T-helper 9 cell (primary cell): Measurements from ENCODE around the gene PTPRM.

Source experiments
- DNase-seq: peaks from one replicate; pipeline ENCODE4 v3.0.0-alpha.2; 2020

The PTPRM gene

DNA sequence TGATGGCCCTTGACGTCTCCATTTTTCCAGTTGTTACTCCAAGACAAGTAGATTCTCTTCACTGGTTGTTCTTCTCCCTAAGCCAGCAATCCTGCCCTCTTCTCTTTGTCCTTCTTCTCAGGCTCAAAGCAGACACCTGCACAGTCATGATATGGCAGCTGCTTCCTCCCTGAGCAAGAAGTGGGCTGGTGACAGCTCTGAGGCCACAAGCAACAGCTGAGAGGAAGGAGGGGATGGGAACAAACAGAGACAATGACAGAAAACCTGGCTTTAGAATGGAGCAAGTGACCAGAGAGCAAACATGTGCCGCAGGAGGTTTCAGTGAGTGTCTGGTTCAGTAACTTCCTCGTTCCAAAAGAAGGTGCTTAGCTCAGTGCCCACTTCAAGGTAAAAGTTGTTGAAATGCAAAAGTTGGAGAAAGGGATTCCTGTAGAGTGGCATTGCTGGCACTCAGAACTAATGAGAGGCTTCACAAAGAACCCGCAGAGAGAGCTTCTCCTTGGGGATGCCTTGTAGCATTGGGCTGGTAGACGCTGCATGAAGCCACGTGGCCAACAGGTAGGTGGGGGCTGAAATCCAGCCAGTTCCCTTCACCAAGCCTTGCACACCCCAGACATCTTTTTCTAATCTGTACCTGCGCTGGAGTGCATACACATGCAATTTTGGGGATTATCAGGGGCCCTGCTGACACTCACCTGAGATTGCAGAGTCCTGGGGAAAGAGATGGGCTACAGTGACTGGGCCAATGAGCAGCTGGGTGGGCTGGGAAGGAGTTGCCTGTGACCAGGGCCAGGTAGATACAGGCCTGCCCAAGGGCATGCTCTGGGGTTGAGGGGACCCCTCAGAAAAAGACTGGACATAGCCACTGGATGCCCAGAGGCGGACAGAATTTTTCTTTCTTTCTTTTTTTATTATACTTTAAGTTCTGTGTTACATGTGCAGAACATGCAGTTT, 888.8 kb downstream of the PTPRM start:
- no peak for DNase-seq
